ENCODE data around the gene KRTAP9-7. TPM values are rescaled to one million over a fixed set of nuclear protein-coding genes. Genes with fewer than 3 reads are reported as not detected.
"Not testable (repeated sequence)": the region's sequence is repeated elsewhere in the genome, so short reads cannot be mapped to it uniquely, and the experiment has no call there.

Gene KRTAP9-7
- total RNA-seq, 1 donor from 2014 or later, result not detected

- ATAC-seq, result no peak
- intact Hi-C loops (cut with DNase I), result no loop called here
- DNase-seq (ENCODE audit: low spot score), result no peak
These were observed 10.4 kb upstream of the KRTAP9-7 start, which contains the start of gene KRTAP9-6 for GRCh38 chr17:41265078-41265477. Gene KRTAP9-6 (plus strand): TSS chr17:41265378. CDS start chr17:41265378, 0 bp downstream.

- no peak for ATAC-seq
- intact Hi-C loops (cut with DNase I), result no loop called here
- DNase-seq (ENCODE audit: low spot score), result no peak
These were observed 7.8 kb upstream of the KRTAP9-7 start for GRCh38 chr17:41267711-41268110.

- ATAC-seq; intact Hi-C loops (cut with DNase I); DNase-seq (ENCODE audit: low spot score): not testable (repeated sequence)
These were observed 4.2 kb upstream of the KRTAP9-7 start for GRCh38 chr17:41271323-41271722.

GRCh38 chr17:41271858-41272257, 3.6 kb upstream of the KRTAP9-7 start:
- DNase-seq (ENCODE audit: low spot score) (no peak), ATAC-seq (no peak)
- intact Hi-C loops (cut with DNase I), result no loop called here

- intact Hi-C loops (cut with DNase I), result no loop called here
- DNase-seq (ENCODE audit: low spot score) (no peak), ATAC-seq (no peak)
These were observed 2.9 kb downstream of the KRTAP9-7 start for GRCh38 chr17:41278176-41278955.

GRCh38 chr17:41284043-41284442, 8.5 kb downstream of the KRTAP9-7 start:
- intact Hi-C loops (cut with DNase I), result no loop called here
- DNase-seq (ENCODE audit: low spot score), result no peak
- no peak for ATAC-seq

GRCh38 chr17:41284546-41284945, 9.0 kb downstream of the KRTAP9-7 start:
- DNase-seq (ENCODE audit: low spot score), result no peak
- no peak for ATAC-seq
- intact Hi-C loops (cut with DNase I), result no loop called here

GRCh38 chr17:41287050-41287449, 11.6 kb downstream of the KRTAP9-7 start:
- ATAC-seq, result no peak

GRCh38 chr17:41294016-41294415, 18.5 kb downstream of the KRTAP9-7 start:
- no peak for ATAC-seq
- intact Hi-C loops (cut with DNase I), result no loop called here
- DNase-seq (ENCODE audit: low spot score), result no peak

More at GRCh38 chr17:41287050-41287449, 11.6 kb downstream of the KRTAP9-7 start:
- no peak for DNase-seq (ENCODE audit: low spot score)
- intact Hi-C loops (cut with DNase I), result no loop called here

- ATAC-seq (no peak), DNase-seq (ENCODE audit: low spot score) (no peak)
- intact Hi-C loops (cut with DNase I), result no loop called here
These were observed 21.3 kb downstream of the KRTAP9-7 start for GRCh38 chr17:41296846-41297245.

- DNase-seq (ENCODE audit: low spot score) (no peak), ATAC-seq (no peak)
- intact Hi-C loops (cut with DNase I), result no loop called here
These were observed 23.1 kb downstream of the KRTAP9-7 start for GRCh38 chr17:41298458-41299135.

GRCh38 chr17:41301204-41301790, 25.8 kb downstream of the KRTAP9-7 start:
- DNase-seq (ENCODE audit: low spot score) (no peak), ATAC-seq (no peak)
- intact Hi-C loops (cut with DNase I), result no loop called here

GRCh38 chr17:41301916-41302901, 26.7 kb downstream of the KRTAP9-7 start, which contains the start of gene KRTAP29-1:
Gene KRTAP29-1 (minus strand): TSS chr17:41302851. CDS start chr17:41302851, 0 bp downstream.
- DNase-seq (ENCODE audit: low spot score) (no peak), ATAC-seq (no peak)
- intact Hi-C loops (cut with DNase I), result no loop called here

- ATAC-seq (no peak), DNase-seq (ENCODE audit: low spot score) (no peak)
- intact Hi-C loops (cut with DNase I), result no loop called here
These were observed 27.5 kb downstream of the KRTAP9-7 start for GRCh38 chr17:41302981-41303380.

GRCh38 chr17:41304091-41304490, 28.6 kb downstream of the KRTAP9-7 start:
- DNase-seq (ENCODE audit: low spot score), result no peak
- intact Hi-C loops (cut with DNase I), result no loop called here
- no peak for ATAC-seq

- ATAC-seq (no peak), DNase-seq (ENCODE audit: low spot score) (no peak)
- intact Hi-C loops (cut with DNase I), result no loop called here
These were observed 32.1 kb downstream of the KRTAP9-7 start for GRCh38 chr17:41307647-41308046.

- DNase-seq (ENCODE audit: low spot score), result no peak
- intact Hi-C loops (cut with DNase I), result no loop called here
- ATAC-seq, result peak; percentile 79
These were observed 32.9 kb downstream of the KRTAP9-7 start for GRCh38 chr17:41308251-41308917.

GRCh38 chr17:41308918-41309359, 33.4 kb downstream of the KRTAP9-7 start, which contains the start of gene KRTAP16-1:
Gene KRTAP16-1 (minus strand): TSS chr17:41309309. CDS start chr17:41309253, 56 bp downstream.
- ATAC-seq (peak; percentile 22), DNase-seq (ENCODE audit: low spot score) (no peak)
- intact Hi-C loops (cut with DNase I), result no loop called here

Data from sciatic nerve (tissue), 2 donors.